ENCODE results near the gene S100A14. TPM values are rescaled to one million over a fixed set of nuclear protein-coding genes. Genes with fewer than 3 reads are reported as not detected.
"Not testable (repeated sequence)": the region's sequence is repeated elsewhere in the genome, so short reads cannot be mapped to it uniquely, and the experiment has no call there.

S100A14 gene
- total RNA-seq, 1 donor from 2014 or later: 51.3 TPM

GRCh38 chr1:153614906-153615305 lies 1.2 kb downstream of the S100A14 start:
- no peak for DNase-seq (ENCODE audit: low spot score)

DNA sequence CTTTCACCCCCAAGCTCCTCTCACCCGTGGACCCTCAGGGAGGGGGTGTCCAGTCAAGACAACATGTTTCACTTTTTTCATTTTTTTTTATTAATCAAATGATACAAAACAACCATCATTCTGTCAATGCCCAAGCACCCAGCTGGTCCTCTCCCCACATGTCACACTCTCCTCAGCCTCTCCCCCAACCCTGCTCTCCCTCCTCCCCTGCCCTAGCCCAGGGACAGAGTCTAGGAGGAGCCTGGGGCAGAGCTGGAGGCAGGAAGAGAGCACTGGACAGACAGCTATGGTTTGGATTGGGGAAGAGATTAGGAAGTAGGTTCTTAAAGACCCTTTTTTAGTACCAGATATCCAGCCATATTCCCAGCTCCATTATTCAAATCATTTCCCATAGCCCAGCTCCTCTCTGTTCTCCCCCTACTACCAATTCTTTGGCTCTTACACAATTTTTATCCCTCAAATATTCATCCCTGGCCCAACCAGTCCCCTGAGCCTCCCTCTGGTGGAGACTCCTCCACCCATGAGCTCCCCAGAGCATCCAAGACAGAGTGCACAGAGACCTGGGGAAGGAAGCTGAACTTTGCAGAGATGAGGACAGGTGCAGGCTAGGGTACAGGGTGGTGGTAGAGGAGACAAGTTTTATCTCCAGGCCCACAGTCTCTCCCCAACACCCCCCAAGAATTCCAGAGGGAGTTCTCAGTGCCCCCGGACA lies 1.8 kb downstream of the S100A14 start:
- no peak for DNase-seq (ENCODE audit: low spot score)

DNA sequence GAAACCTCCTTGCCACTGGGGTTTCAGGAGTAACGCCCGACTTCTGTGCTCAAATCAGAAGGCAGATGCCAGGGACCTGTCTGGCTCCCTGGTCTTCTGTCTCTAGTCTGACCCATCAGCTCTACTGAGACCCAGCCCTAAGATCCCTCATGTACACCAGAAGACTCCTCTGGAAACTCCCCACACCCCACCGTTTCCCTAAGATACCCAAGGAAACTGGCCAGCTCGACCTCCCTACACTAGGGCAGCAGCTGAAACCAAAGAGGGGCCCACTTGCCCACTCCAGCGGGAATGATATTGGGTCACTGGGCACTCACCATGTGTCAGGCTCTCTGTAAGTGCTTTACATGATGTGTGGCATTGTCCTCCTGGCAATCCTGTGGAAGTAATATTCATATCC lies 2.7 kb downstream of the S100A14 start:
- DNase-seq (ENCODE audit: low spot score): no peak

GRCh38 chr1:153612755-153613331 lies 3.3 kb downstream of the S100A14 start, which contains the start of gene S100A16:
TSS of gene S100A16 (minus strand) at chr1:153613137. CDS start at chr1:153608151, 4,986 bp downstream.
- DNase-seq (ENCODE audit: low spot score): peak; percentile 89

DNA sequence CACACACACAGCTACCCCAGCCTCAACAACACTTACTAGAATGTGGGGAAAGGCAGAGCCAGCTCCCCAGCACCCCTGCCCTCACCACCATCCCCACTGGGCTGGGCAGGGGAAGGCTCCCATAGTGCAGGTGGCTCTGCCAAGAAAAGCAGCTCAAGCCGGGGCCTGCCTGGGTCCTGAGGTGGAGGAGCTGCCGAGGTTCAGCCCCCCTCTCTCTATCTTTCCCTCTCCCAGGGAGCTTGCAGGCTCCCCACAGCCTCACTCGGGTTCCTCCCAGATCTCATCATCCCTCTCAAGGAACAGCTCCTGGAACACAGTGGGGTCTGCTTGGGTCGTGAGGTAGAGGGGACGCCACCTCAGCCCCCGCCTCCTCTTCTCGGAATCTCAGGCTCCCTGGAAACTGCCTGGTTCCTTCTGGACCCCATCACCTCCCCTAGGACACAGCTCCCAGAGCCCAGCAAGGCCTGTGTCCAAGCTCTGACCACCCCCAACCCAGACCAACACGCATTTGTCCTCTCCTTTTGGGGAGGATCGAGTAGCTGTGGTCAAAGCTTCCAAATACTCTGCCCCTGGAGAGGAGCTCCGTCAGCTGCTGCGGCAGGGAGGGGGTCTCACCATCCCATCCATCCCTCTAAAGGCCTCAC lies 3.9 kb downstream of the S100A14 start:
- no peak for DNase-seq (ENCODE audit: low spot score)

GRCh38 chr1:153611356-153611755 lies 4.8 kb downstream of the S100A14 start:
- DNase-seq (ENCODE audit: low spot score): no peak

GRCh38 chr1:153610811-153611301 lies 5.3 kb downstream of the S100A14 start:
- DNase-seq (ENCODE audit: low spot score): no peak

GRCh38 chr1:153610334-153610733 lies 5.8 kb downstream of the S100A14 start:
- DNase-seq (ENCODE audit: low spot score): no peak

DNA sequence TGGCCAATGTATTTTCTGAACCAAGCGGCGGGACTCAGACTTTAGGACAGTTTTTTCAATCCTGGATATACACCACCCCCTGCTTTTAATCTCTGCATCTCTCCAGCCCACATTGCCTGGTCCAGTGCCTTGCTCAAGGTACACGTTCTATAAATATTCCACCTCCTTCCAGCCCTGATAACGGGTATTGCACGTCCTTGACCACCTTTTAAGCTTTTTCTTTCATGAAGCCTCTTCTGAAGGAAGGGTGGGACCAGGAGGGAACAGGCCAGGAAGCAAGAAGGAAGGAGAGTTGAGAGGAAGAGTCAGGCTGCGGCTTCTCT lies 6.6 kb downstream of the S100A14 start:
- DNase-seq (ENCODE audit: low spot score): no peak

DNA sequence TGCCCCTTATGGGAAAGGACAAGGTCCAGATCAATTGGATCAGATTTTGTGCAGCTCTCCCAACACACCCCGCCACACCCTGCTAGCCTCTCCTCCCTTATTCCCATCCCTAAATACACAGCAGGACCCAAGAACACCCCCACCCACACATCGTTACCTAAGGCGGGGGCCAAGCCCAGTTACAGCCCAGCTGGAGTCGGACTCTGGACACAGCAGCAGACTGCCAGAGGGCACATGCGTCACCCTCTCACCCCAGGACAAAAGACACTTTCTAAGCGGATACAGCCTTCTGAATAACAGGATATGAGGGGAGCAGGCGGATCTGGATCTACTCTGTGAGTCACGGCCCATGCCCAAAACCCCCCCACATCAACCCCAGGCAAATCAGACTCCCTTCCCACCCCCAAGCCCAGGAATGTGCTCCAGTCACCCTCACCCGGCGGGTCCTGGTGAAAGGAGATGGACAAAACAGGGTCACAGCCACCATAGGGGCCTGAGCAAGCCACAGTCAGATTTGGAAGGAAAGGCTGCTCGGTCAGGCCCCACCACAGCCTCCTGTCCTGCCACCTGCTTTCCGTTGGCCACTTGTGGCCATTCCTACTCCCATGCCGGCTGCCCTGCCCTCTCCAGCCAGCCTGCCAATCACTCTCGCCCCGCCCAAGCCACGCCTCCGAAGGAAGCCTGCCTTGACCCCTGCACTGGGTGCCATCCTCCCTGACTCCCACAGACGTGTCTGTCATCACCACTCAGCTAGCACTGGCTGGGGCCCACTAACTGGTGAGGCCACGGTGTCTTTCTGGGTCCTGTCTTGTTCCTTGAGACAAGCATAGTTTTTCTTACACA lies 7.2 kb downstream of the S100A14 start:
- DNase-seq (ENCODE audit: low spot score): peak; percentile 74

DNA sequence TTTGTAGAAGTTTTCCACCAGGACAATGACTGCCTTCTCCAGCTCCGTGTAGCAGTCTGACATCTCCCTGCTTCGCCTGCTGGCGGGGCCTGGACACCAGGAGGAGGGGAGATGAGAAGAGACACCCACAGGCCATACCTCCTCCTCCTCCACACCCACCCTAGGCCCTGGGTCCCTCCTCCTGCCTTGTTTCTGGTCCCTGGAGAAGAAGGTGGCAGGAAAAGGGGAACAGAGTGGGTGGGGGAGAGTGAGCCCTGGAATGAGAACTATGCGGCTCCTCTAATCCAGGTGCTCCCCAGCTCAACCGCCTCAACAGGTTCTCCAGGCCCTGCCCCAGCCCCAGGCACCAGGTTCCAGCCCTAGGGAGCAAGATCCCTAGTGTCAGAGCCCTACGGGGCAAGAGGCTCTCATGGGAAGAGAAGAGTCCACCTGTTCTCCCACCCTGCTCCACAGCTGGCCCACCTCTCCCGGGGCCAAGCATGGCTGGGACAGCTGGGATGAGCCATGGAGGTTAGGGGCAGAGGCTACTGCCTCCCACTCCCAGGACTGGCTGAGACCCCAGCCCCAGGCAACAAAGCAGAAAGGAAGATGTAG lies 7.9 kb downstream of the S100A14 start:
- no peak for DNase-seq (ENCODE audit: low spot score)

GRCh38 chr1:153607381-153607780 lies 8.7 kb downstream of the S100A14 start:
- DNase-seq (ENCODE audit: low spot score): no peak

DNA sequence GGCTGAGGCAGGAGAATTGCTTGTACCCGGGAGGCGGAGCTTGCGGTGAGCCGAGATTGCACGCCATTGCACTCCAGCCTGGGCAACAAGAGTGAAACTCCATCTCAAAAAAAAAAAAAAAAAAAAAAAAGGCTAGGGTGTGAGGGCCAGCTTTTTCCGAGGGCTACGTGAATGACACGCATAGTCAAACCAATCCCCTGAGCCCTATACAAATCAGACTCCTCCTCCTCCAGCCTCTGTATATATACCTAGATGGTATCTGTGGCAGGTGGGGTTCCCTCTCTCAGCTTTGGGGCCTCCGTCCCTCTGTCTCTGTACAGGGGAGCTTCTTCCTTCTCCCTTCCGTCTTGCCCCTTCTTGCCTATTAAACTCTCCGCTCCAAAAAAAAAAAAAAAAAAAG lies 9.9 kb downstream of the S100A14 start:
- DNase-seq (ENCODE audit: low spot score): no peak

- no peak for DNase-seq (ENCODE audit: low spot score)
Measured at GRCh38 chr1:153602749-153603148, 13.4 kb downstream of the S100A14 start.

DNA sequence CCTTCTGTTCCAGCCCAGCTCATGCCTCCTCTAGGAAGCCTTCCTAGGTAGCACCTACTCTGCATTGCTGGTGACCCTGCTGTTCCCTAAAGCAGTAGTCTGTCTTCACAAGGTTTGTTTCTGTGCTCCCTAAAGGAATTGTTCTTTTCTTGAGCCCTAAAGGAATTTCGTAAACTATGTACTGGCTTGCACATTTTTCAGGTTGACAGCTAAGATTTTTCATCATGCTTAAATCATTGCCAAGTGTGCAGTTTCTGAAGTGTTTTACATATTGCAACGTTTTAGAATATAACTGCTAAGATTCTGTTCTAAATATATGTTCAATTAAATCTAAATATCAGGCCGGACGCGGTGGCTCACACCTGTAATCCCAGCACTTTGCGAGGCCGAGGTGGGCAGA lies 16.3 kb downstream of the S100A14 start:
- DNase-seq (ENCODE audit: low spot score): no peak

DNA sequence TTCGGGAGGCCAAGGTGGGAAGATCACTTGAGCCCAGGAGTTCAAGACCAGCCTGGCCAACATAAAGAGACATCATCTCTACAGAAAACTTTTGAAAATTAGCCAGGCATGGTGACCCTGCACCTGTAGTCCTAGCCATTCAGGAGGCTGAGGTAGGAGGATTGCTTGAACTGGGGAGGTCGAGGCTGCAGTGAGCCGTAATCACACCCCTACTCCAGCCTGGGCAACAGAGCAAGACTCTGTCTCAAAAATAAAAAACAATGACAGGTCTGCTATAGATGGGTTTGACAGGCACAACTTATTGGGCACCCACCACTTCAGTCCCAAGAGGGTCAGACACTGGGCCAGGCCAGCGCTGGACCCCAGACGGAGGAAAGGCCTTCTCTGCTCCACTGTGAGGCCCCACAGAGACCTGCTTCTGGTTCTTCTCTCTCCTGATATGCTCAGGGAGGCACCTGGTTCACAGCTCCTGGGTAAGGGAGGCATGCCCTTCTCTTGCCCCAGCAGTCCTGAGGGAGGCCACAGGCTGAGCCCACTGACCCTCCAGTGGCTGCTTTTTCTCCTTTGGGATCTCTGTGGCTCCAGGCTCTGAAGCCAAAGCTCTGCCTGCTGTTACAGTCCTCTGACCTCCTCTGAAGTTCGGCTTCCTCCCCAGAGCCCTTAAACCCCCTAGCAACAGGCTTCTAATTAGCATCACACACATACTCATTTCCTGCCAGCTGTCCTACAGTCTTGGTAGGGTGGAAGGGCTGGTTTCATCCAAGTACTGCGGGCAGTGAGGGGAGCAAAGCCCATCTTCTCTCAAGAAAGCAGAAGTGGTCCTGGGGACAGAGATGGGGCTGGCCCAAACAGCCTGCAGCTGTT lies 17.6 kb downstream of the S100A14 start:
- no peak for DNase-seq (ENCODE audit: low spot score)

DNA sequence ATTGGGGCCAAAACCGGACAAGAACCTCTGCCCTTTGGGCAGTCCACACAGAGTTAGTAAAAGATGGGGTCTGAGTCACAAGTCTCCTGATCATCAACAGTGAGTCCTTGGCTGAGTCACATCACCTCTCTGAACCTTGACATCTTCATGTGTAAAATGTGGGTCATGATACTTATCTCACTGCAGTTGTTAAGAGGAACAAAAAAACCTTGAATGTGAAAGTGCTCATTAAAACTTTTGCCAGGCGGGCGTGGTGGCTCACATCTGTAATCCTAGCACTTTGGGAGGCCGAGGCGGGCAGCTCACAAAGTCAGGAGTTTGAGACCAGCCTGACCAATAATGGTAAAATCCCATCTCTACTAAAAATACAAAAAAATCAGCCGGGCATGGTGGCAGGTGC lies 18.9 kb downstream of the S100A14 start:
- DNase-seq (ENCODE audit: low spot score): no peak

GRCh38 chr1:153592748-153593147 lies 23.4 kb downstream of the S100A14 start:
- DNase-seq (ENCODE audit: low spot score): no peak

GRCh38 chr1:153588482-153588881 lies 27.6 kb downstream of the S100A14 start:
- DNase-seq (ENCODE audit: low spot score): no peak

DNA sequence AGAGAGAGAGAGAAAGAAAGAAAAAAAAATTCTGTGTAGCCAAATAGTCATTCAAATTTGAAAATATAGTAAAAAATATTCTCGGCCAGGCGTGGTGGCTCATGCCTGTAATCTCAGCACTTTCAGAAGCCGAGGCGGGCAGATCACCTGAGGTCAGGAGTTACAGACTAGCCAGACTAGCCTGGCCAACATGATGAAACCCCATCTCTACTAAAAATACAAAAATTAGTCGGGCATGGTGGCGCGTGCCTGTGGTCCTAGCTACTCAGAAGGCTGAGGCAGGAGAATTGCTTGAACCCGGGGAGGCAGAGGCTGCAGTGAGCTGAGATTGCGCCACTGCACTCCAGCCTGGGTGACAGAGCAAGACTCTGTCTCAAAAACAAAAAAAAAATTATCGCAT lies 28.1 kb downstream of the S100A14 start:
- DNase-seq (ENCODE audit: low spot score): not testable (repeated sequence)

- no peak for DNase-seq (ENCODE audit: low spot score)
Measured at GRCh38 chr1:153587314-153587713, 28.8 kb downstream of the S100A14 start.

Data from ureter (tissue), 1 donor.